HG02763 (cell line): ENCODE measurements around the gene WIPF2.

Experiments
- ATAC-seq: cut with Tn5 transposase; IDR thresholded peaks from one replicate; pipeline ENCODE4 v1.9.1; 2021; ENCODE audit warnings: mild to moderate bottlenecking, moderate library complexity; ENCODE audit not compliant: unreplicated experiment

The WIPF2 gene

GRCh38 chr17:40312893-40313667, 94.0 kb downstream of the WIPF2 start:
- no peak for ATAC-seq

GRCh38 chr17:40313668-40314583, 94.8 kb downstream of the WIPF2 start:
- ATAC-seq, result no peak

DNA sequence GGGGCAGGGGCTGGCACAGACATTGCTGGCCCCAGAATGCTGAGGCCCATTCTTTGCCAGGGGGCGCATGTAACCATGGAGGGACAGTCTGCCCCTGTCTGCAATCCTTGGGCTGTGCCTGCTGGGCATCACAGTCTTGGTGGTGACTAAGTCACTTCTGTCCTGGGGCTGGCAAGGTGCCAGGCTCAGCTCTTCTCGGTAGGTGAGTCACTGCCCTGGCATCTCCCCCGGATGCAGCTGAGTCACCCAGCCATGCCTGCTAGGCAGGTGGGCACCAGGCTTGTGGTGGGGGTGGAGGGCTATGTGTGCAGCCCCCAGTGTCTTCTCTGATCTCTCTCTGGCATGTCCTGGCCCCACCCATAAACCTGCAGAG, 95.5 kb downstream of the WIPF2 start:
- no peak for ATAC-seq

GRCh38 chr17:40315206-40315605, 96.1 kb downstream of the WIPF2 start:
- no peak for ATAC-seq

DNA sequence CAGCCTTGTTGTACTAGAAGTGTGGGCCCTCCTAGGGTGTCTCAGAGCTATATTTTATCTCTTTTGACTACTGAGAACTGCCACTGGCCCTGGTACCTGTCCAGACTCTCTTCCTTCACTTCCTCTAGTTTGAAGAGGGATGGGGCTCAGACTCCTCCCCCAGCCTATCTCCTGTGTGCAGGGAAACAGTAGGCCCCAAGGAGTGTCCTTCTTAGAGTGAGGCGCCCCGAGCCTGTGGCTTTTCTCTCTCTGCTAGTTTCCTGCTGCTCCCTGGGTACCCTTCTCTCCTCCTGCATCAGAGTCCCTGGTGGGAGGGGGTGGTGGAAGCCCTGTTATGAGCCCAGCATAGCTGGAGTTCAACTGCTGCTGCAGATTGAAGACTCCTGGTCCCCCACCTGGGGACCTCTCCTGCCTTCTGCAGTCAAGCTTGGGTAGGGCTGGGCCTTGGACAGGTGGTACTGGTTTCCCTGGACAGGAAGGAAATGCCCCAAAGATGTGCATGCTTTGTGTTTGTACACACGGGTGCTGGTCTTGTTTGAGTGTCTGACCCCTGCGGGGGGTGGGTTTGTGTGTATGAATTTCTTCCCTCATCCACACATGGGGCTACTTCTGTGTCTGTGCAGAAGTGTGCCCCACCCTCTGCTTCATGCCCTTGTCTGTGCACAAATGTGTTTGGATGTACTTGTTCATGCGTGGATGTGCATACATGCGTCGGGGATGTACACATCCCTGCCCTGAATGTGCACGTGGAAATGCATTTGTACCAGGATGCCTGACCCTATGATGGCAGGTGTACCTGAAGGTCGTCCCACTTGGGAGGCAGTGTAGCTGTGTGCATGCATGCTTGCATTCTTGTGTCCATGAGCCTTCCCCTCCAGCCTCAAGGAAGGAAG, 96.8 kb downstream of the WIPF2 start:
- ATAC-seq, result no peak

- ATAC-seq, result no peak
These were observed 97.7 kb downstream of the WIPF2 start for GRCh38 chr17:40316571-40317344.

DNA sequence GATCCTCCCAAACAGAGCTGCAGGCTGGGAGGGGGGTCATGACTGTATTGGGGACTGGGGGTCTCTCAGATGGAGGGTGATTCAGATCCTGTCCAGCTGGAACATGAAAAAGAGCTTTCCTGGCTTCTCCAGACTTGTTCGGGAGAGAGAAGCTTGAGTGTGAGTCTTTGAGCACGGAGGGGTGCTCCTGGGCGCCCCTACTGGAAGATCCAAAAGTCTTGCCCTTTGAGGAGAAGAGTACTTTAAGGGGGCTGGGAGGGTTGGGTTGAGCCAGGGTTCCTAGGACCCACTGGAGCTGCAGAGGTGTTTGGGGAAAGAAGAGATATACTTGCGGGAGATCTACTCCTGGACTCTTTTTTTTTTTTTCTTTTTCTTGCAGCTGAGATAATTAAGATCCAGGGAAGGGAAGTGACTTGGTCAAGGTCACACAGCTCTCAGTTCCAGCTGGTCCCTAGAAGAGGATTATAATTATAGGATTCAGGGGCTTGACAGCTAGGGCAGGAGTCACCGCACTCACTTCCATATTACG, 98.3 kb downstream of the WIPF2 start:
- no peak for ATAC-seq

DNA sequence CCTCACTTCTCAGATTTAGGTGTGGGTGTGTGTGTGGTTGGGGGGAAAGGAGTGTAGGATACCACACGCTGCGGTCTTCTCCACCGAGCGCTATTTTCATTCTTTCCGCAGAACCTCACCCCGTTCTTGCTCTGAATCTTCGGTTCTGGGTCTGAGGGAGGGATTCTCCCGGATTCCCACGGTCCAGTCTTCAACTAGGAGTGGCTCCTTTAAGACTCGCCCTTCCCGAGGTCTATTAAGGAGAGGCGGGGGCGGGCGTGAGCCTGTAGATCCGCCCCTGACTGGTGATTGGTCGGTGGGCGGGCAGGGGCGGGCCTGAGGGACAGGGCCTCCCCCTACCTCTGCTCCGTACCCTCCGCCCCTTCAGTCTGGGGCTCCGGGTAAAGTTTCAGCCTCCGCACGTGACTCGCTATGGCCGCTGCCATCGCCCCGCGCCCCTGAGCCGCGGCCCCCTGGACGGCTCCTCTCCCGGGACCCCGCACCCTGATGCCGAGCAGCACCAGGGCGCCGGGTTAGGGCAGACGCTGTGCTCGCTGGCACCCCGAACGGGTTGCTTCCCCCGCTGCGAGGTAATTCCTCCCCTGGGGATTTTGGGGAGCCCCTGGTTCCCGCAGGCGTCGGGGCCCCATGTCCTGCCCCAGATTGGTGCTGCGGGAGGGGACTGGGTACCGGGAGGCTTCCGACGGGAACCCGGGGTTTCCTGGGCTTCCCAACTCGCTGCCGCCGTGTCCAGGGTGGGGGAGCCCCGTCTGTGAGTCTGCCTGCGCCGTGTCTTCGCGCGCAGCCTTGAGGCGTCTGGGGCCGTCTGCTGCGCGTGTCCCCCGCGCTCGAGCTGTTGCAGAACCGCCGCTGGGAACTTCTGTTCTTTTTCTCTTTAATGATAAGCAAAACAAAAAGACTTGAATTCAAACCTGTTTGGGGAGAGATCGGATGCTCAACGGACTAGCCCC, 99.1 kb downstream of the WIPF2 start:
- ATAC-seq, result peak; percentile 59

DNA sequence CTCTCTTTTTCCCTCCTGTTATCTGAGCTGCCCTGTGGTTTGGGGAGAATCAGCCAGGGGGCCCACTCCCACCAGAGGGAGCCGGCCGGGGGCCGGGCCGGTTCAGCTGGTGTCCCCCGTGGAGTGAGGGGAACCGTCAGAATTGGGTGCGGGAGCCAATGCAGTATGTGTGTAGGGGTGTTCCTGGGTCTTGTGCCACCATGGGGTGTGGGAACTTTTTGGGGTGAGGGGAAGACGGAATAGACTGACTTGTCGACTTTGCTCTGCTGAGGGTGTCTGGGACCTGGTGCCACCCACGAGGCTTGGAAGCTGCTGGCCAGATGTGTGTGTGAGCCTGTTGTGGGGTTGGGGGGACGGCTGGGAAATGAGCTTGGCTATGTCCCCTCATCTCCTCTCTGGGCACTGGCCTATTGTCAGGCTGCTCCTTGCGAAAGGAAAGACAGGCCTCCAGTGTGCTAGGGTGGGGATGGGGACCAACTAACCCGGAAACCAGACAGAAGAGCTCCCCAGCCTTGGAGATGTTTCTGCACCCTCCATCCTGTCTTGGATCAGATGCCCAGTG, 99.8 kb downstream of the WIPF2 start:
- no peak for ATAC-seq

DNA sequence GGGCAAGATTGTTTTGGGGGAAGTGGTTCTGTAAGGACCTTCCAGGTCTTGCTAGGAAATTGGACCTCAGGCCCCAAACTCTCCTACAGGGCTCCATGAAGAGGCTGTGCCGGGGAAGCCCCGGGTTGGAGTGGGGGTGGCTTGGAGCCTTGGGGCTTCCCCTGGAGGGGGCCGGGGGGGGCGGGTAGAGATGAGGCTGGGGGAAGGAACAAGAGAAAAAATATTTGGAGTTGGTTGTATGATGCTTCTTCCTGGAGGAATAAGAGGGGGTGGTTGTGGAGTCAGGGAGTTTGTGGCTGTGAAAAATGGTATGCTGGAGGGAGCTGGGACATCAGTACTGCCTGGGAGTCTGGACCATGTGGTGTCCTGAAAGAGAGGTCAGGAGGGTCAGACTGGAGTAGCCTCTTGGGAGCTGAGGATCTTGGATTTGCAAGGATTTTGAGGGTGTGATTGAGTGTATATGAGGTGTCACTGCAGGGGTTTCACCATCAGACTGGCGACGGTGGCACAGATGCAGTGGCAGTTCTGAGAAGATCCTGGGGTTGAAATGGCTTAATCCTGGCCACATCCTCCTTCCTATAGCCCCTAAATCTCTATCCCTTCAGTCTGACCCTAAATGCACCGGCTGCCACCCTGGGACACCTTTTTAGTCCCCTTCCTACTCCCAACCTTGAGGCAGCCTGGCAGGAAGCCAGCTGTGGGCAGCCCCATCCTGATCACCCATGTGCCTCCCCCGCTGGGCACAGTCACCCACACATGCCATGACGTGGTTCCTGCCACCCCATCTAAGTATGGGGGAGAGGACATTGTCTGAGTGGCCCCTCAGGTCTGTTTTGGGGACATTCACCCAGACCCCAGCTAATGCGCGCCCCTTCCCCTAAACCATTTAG, 100.8 kb downstream of the WIPF2 start:
- no peak for ATAC-seq

DNA sequence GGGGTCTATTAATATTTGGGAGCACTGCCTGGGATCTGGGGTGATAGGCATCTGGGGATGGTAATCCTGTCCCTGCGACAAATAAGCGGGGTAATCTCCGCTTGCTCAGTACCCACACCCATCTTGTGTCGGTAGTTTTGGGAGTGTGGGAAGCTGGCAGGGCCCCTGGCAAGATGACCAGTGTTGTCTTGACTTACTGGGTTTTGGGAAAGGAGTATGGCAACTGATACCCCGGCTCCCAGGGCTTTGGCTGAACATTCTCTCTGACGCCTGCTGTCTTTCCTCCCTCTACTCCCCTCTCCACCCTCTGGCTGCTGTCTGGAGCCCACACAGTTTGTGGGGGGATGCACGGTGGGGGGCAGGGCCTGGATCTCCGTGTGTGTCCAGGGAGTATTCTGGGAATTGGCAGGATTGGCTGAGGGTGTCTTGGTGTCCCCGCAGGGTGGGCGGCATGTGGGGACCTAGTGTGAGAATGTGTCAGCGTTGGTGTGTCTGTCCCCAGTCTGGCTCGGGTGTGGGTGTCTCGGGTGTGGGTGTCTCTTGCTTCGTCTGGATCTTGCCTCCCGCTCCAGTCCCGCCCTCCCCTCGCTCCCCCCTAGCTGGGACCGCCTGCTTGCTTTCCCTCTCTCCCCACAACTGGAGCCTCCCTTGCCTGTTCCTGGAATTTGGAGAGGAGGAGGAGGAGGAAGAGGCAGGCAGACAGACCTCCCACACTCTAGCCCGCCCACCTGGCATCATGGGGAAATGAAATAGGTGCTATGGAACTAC, 101.8 kb downstream of the WIPF2 start:
- no peak for ATAC-seq

- ATAC-seq, result no peak
These were observed 102.4 kb downstream of the WIPF2 start for GRCh38 chr17:40321524-40321929.

DNA sequence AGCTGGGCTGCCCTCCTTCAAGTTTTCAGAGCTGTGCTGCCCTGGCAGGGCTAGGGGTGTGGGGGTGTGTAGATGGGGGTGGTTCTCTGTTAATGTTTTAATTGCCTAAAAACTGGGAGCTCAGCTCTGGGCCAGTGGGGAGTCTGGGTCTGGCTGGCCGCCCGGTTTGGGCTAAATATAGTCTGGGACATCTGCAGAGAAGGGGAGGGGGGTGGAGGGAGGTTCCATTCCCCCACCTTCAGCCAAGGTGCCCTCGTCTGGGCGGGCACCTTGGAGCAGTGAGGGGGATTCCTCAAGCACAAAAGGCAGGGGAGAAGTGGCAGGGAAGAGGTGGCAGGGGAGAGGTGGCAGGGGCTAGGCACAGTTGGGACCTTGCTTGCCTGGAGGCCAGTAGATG, 102.9 kb downstream of the WIPF2 start:
- no peak for ATAC-seq

- ATAC-seq, result peak; percentile 36
These were observed 103.5 kb downstream of the WIPF2 start for GRCh38 chr17:40322358-40323315.
